ENCODE measurements around the gene CNTNAP5. TPM values are rescaled to one million over a fixed set of nuclear protein-coding genes. Genes with fewer than 3 reads are reported as not detected.

Gene CNTNAP5
- total and polyA plus RNA-seq, 2 of the 8 experiments (the other 6 are each of a cell fraction or from before 2014, with no cell fraction given): 0.11 to 0.76 TPM

DNA sequence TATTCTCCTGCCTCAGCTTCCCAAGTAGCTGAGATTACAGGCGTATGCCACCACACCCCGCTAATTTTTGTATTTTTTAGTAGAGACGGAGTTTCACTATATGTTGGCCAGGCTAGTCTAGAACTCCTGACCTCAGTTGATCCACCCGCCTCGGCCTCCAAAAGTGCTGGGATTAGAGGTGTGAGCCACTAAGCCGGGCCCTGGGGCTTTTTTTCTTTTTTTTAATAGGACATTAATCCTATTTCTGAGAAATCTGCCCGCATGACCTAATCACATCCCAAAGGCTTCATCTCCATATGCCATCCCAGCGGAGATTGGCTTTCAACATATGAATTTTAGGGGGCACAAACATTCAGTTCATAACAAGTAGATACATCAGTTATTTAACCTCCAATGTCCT is 128.6 kb downstream of the CNTNAP5 start:
- H4K5ac ChIP-seq (ENCODE audit: insufficient read length, low read depth, low read length): no peak overlapping the region
- H3K18ac ChIP-seq (ENCODE audit: extremely low read depth, low read length): no peak overlapping the region
- H3K23me2 ChIP-seq (ENCODE audit: low read depth, low read length): no peaks in the 10 kb centered on the region
- no peak overlapping the region for H3K56ac ChIP-seq (replicated peaks; ENCODE audit: insufficient read length, low read depth, low read length)
- H3K4me3 ChIP-seq (ENCODE audit: extremely low read depth in 1 of 4, insufficient read depth in 2 of 4, low read depth in 3 of 4, low read length in 4 of 4): no peak overlapping the region
- DNase-seq (ENCODE audit: low read depth in 1 of 2, low spot score in 2 of 2): no peak
- no peaks in the 10 kb centered on the region for H4K20me1 ChIP-seq (replicated peaks in 1 of 2; ENCODE audit: control insufficient read depth in 1 of 2, insufficient read depth in 2 of 2, low read length in 2 of 2)
- ChIA-PET CTCF (ENCODE audit: partially characterized antibody) (no interaction called here), POLR2A (ENCODE audit: partially characterized antibody) (no interaction called here)
- H3K27ac ChIP-seq (ENCODE audit: low read depth, low read length): no peak overlapping the region
- no peak overlapping the region for H2BK15ac ChIP-seq (ENCODE audit: low read length)
- no peak overlapping the region for H3K9ac ChIP-seq (replicated peaks in 1 of 4; ENCODE audit: extremely low read depth in 1 of 4, low read depth in 3 of 4, low read length in 3 of 4)
- no peaks in the 10 kb centered on the region for H3K36me3 ChIP-seq (ENCODE audit: control insufficient read depth in 2 of 4, insufficient read depth in 4 of 4, low read length in 3 of 4)
- no peak overlapping the region for H2BK20ac ChIP-seq (ENCODE audit: low read length)
- no peak overlapping the region for H2AFZ ChIP-seq (ENCODE audit: low read length)
- no peak overlapping the region for H4K8ac ChIP-seq (ENCODE audit: extremely low read depth, insufficient read depth, low read length)
- no peak overlapping the region for H3K4ac ChIP-seq (replicated peaks; ENCODE audit: insufficient read length, low read depth, low read length)
- H3K79me2 ChIP-seq (ENCODE audit: control insufficient read depth in 1 of 2, insufficient read depth in 2 of 2, low read length in 2 of 2): no peaks in the 10 kb centered on the region
- H2BK120ac ChIP-seq (replicated peaks; ENCODE audit: low read depth, low read length): no peak overlapping the region
- no peaks in the 10 kb centered on the region for H3K9me3 ChIP-seq (ENCODE audit: insufficient read depth in 2 of 2, low read depth in 1 of 2, low read length in 1 of 2)
- WGBS, 2 experiments (ENCODE audit: extremely low coverage in 1 of 2, insufficient coverage in 1 of 2, insufficient read length in 1 of 2, insufficient replicate concordance in 2 of 2, low coverage in 1 of 2, low lambda C conversion rate in 2 of 2, missing lambda C conversion rate in 1 of 2): 97% methylated on average over 8 of the region's 8 CpGs; no CpG with 5 or more reads in 1 of the 2 experiments
- H3K27me3 ChIP-seq (replicated peaks in 1 of 4; ENCODE audit: control insufficient read depth in 3 of 4, extremely low read depth in 1 of 4, insufficient read depth in 3 of 4, low read length in 3 of 4): no peaks in the 10 kb centered on the region; a peak in 2 of 7 replicates
- H3K79me1 ChIP-seq (ENCODE audit: low read depth, low read length): no peaks in the 10 kb centered on the region
- no peak overlapping the region for H3K4me2 ChIP-seq (ENCODE audit: insufficient read depth in 1 of 2, low read depth in 2 of 2, low read length in 2 of 2)
- TF ChIP-seq SIX5 (IDR thresholded peaks at IDR 0.05; ENCODE audit: low read depth, low read length): no peak
- no peak overlapping the region for H4K91ac ChIP-seq (replicated peaks; ENCODE audit: insufficient read length, low read length)
- no peak overlapping the region for H2BK12ac ChIP-seq (ENCODE audit: low read depth, low read length)
- no peak overlapping the region for H2AK5ac ChIP-seq (ENCODE audit: low read depth, low read length)
- no peaks in the 10 kb centered on the region for H3K4me1 ChIP-seq (replicated peaks in 1 of 4; ENCODE audit: control insufficient read depth in 3 of 4, insufficient read depth in 4 of 4, low read length in 3 of 4)
- no peak overlapping the region for H2BK5ac ChIP-seq (ENCODE audit: low read depth, low read length)
- FAIRE-seq: no peak
- no peak overlapping the region for H3K14ac ChIP-seq (ENCODE audit: insufficient read length)
- H3K23ac ChIP-seq (ENCODE audit: insufficient read length): no peak overlapping the region

All from H1 (cell line).